Ishikawa (cell line): Measurements from ENCODE around the gene FHOD1.

ENCODE experiments used
- CEBPB ChIP-seq: IDR thresholded peaks from 2 replicates; pipeline ENCODE4 v1.6.1; 2012
- CREB1 ChIP-seq: IDR thresholded peaks from 2 replicates; pipeline ENCODE4 v1.6.1; 2012; ENCODE audit warnings: low read depth
- EGR1 ChIP-seq: IDR thresholded peaks from 2 replicates; pipeline ENCODE4 v1.6.1; 2012
- EP300 ChIP-seq: IDR thresholded peaks from 2 replicates; pipeline ENCODE4 v1.6.1; 2012; ENCODE audit warnings: borderline replicate concordance
- FOXM1 ChIP-seq: IDR thresholded peaks from 2 replicates; pipeline ENCODE4 v1.6.1; 2012; ENCODE audit warnings: low read depth, borderline replicate concordance
- NFIC ChIP-seq: IDR thresholded peaks from 2 replicates; pipeline ENCODE4 v1.6.1; 2012
- RAD21 ChIP-seq: IDR thresholded peaks from 2 replicates; pipeline ENCODE4 v1.6.1; 2012; ENCODE audit warnings: low read depth
- TAF1 ChIP-seq: IDR thresholded peaks from 2 replicates; pipeline ENCODE4 v1.6.1; 2012; ENCODE audit warnings: low read depth, mild to moderate bottlenecking
- TCF12 ChIP-seq: IDR thresholded peaks from 2 replicates; pipeline ENCODE4 v1.6.1; 2012; ENCODE audit warnings: low read depth
- TEAD4 ChIP-seq: IDR thresholded peaks from 2 replicates; pipeline ENCODE4 v1.6.1; 2012
- USF1 ChIP-seq: IDR thresholded peaks from 2 replicates; pipeline ENCODE4 v1.6.1; 2012
- YY1 ChIP-seq: IDR thresholded peaks from 2 replicates; pipeline ENCODE4 v1.6.1; 2012; ENCODE audit warnings: low read depth
- ZBTB7A ChIP-seq: IDR thresholded peaks from 2 replicates; pipeline ENCODE4 v1.6.1; 2012; ENCODE audit warnings: low read depth
- TF ChIP-seq, protein P1 (sequence below): IDR thresholded peaks from 2 replicates; pipeline ENCODE4 v1.6.1; 2012
- TF ChIP-seq, protein P2 (sequence below): IDR thresholded peaks from 2 replicates; pipeline ENCODE4 v1.6.1; 2012; ENCODE audit warnings: low read depth, mild to moderate bottlenecking

The FHOD1 gene

GRCh38 chr16:67270931-67271338 lies 23.7 kb upstream of the FHOD1 start:
- TF ChIP-seq EP300 (no peak), TAF1 (no peak), ZBTB7A (no peak), CREB1 (no peak), USF1 (no peak), FOXM1 (no peak), RAD21 (no peak), TEAD4 (no peak), CEBPB (no peak), YY1 (no peak), TCF12 (no peak), NFIC (no peak), EGR1 (no peak)
- TF ChIP-seq, protein P1, sequence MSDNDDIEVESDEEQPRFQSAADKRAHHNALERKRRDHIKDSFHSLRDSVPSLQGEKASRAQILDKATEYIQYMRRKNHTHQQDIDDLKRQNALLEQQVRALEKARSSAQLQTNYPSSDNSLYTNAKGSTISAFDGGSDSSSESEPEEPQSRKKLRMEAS, result no peak
- TF ChIP-seq, protein P2, sequence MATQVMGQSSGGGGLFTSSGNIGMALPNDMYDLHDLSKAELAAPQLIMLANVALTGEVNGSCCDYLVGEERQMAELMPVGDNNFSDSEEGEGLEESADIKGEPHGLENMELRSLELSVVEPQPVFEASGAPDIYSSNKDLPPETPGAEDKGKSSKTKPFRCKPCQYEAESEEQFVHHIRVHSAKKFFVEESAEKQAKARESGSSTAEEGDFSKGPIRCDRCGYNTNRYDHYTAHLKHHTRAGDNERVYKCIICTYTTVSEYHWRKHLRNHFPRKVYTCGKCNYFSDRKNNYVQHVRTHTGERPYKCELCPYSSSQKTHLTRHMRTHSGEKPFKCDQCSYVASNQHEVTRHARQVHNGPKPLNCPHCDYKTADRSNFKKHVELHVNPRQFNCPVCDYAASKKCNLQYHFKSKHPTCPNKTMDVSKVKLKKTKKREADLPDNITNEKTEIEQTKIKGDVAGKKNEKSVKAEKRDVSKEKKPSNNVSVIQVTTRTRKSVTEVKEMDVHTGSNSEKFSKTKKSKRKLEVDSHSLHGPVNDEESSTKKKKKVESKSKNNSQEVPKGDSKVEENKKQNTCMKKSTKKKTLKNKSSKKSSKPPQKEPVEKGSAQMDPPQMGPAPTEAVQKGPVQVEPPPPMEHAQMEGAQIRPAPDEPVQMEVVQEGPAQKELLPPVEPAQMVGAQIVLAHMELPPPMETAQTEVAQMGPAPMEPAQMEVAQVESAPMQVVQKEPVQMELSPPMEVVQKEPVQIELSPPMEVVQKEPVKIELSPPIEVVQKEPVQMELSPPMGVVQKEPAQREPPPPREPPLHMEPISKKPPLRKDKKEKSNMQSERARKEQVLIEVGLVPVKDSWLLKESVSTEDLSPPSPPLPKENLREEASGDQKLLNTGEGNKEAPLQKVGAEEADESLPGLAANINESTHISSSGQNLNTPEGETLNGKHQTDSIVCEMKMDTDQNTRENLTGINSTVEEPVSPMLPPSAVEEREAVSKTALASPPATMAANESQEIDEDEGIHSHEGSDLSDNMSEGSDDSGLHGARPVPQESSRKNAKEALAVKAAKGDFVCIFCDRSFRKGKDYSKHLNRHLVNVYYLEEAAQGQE, result no peak

DNA sequence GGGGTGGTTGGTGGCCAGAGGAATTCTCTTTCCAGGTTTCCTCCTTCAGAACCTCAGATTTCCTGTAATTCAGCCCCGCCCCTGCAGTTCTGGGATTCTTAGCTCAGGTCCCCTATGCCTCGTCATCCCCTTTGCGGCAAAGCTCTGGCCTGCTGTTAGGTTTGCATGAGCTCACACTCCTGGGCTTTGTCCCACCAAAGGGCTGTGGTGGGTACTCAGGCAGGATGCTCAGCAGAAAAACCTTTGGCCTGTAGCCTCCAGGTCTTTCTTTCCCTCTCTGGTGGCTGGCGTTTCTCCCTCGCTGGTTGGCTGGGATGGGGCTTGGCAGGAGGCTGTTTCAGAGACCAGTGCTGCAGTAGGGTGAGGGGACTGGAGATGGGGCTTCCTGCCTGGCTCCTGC lies 22.5 kb upstream of the FHOD1 start:
- TF ChIP-seq, protein P1, result no peak
- TF ChIP-seq RAD21 (no peak), EGR1 (no peak), USF1 (no peak), NFIC (no peak), CREB1 (no peak), TAF1 (no peak), CEBPB (no peak), ZBTB7A (no peak), EP300 (no peak), TCF12 (no peak), YY1 (no peak)

DNA sequence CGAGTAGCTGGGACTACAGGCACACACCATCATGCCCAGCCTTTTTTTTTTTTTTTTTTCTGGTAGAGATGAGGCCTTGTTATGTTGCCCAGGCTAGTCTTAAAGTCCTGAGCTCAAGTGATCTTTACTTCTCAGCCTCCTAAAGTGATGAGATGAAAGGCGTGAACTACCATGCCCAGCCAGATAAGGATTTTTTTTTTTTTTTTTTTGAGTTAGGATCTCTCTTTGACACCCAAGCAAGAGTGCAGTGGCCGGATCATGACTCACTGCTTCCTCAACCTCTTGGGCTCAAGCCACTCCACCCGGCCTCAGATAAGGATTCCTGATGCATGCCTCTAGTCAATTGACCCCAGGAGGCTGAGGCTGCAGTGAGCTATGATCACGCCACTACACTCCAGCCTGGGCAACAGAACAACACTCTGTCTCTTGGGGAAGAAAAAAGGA lies 20.9 kb upstream of the FHOD1 start:
- TF ChIP-seq, protein P2, result no peak
- TF ChIP-seq TCF12 (no peak), USF1 (no peak), EP300 (no peak), RAD21 (no peak)
- TF ChIP-seq, protein P1, result no peak

GRCh38 chr16:67265834-67266233 lies 18.6 kb upstream of the FHOD1 start:
- TF ChIP-seq ZBTB7A (no peak), FOXM1 (no peak), NFIC (no peak), EGR1 (no peak)
- TF ChIP-seq, protein P2, result no peak

DNA sequence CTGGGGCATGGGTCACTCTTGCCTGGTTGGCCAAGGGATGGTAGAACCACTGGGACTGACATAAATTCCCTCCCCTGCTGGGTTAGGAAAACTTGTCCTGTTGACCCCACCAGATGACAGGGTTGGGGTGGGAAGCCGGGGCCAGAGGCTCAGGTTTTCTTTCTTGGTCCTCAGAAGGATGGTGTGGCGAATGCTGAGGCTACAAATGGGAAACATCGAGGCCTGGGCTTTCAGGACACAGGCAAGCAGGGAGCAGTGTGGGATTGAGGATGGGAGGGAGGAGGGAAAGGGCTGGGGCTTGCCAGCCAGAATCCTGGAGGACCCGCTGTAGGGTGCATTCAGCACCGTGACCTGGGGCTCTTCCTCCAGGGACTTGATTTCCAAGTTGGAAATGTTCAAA lies 17.6 kb upstream of the FHOD1 start:
- TF ChIP-seq, protein P1, result no peak
- TF ChIP-seq CREB1, result no peak
- TF ChIP-seq ZBTB7A, result no peak
- no peak for TF ChIP-seq USF1
- TF ChIP-seq FOXM1, result no peak
- no peak for TF ChIP-seq RAD21
- TF ChIP-seq YY1, result no peak
- TF ChIP-seq EP300, result no peak
- TF ChIP-seq TAF1, result no peak
- TF ChIP-seq NFIC, result no peak
- no peak for TF ChIP-seq CEBPB
- TF ChIP-seq EGR1, result no peak
- TF ChIP-seq TCF12, result no peak
- TF ChIP-seq, protein P2, result no peak
